NB4 (cell line): ENCODE data around the gene HLA-DMB.

Source experiments
- DNase-seq: peaks from one replicate; pipeline ENCODE4 v3.0.0; 2010; ENCODE audit warnings: low read depth
- H3K4me3 ChIP-seq: one replicate; pipeline ENCODE4 v1.5.1; 2011; ENCODE audit warnings: mild to moderate bottlenecking, low read depth, low read length, moderate library complexity
- MYC ChIP-seq: IDR thresholded peaks from 2 replicates; pipeline ENCODE4 v1.6.1; 2011; ENCODE audit warnings: low read depth, low read length
- POLR2A ChIP-seq: IDR thresholded peaks from 2 replicates; pipeline ENCODE4 v1.6.1; 2011; ENCODE audit warnings: mild to moderate bottlenecking; ENCODE audit not compliant: insufficient read length; ENCODE audit errors: extremely low read depth
- TF ChIP-seq, protein P1 (sequence below): IDR thresholded peaks from one replicate; pipeline ENCODE4 v1.5.1; 2012; ENCODE audit warnings: low read depth, low read length
- TF ChIP-seq, protein P2 (sequence below): IDR thresholded peaks from 2 replicates; pipeline ENCODE4 v1.6.1; 2011; ENCODE audit warnings: low read depth, low read length

The HLA-DMB gene

DNA sequence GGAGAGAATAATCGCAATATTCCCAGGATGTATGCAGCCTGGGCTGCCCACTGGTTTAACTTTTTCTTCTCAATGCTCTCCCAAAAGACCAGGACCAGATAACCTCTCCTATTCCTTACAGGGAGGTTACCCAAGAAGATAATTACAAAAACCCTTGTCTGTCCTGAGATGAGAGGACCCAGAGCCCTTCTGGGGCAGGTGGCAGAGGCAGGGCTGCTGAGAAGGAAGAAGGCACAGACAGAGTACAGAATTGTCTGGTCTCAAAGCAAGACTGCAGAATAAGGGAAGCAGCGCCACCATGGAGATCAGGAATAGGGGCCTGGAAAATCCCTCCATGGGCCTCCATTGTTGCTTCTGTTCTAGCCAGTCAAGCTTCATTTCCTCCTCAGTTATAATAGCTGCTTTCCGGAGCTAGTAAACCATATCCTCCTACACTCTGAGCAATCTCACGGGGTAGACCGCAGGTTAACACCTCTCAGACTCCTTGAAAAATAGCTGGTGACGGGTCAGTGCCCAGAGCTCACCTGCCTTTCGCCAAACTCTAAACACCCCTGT lies 463 bp upstream of the HLA-DMB start:
- DNase-seq = no peak
- H3K4me3 ChIP-seq = no peak overlapping the region
- TF ChIP-seq, protein P1, sequence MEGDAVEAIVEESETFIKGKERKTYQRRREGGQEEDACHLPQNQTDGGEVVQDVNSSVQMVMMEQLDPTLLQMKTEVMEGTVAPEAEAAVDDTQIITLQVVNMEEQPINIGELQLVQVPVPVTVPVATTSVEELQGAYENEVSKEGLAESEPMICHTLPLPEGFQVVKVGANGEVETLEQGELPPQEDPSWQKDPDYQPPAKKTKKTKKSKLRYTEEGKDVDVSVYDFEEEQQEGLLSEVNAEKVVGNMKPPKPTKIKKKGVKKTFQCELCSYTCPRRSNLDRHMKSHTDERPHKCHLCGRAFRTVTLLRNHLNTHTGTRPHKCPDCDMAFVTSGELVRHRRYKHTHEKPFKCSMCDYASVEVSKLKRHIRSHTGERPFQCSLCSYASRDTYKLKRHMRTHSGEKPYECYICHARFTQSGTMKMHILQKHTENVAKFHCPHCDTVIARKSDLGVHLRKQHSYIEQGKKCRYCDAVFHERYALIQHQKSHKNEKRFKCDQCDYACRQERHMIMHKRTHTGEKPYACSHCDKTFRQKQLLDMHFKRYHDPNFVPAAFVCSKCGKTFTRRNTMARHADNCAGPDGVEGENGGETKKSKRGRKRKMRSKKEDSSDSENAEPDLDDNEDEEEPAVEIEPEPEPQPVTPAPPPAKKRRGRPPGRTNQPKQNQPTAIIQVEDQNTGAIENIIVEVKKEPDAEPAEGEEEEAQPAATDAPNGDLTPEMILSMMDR = no peak
- TF ChIP-seq, protein P2, sequence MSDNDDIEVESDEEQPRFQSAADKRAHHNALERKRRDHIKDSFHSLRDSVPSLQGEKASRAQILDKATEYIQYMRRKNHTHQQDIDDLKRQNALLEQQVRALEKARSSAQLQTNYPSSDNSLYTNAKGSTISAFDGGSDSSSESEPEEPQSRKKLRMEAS = no peak
- TF ChIP-seq MYC = no peak
- no peak for TF ChIP-seq POLR2A

DNA sequence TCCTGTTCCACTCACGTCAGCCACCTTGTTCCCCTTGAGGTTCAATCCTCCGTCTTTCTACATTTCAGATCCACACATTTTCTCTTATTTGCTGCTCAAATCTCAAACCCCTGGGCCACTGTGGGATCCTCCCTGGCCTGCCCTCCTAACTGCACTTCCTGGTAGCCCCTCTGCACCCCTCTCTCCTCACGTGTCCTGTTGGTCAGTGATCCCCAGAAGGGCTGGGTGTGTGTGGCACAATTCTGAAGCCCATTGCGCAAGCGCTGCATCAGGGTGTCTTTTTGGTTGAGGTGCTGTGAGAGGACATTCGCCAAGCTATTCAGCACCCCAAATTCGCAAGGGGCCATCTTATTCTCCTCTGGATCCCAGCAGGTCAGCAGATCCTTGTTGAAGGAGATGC lies 2.3 kb downstream of the HLA-DMB start:
- TF ChIP-seq, protein P1 = no peak
- TF ChIP-seq POLR2A (no peak), MYC (no peak)
- TF ChIP-seq, protein P2 = no peak
- no peak for DNase-seq
- no peak overlapping the region for H3K4me3 ChIP-seq

DNA sequence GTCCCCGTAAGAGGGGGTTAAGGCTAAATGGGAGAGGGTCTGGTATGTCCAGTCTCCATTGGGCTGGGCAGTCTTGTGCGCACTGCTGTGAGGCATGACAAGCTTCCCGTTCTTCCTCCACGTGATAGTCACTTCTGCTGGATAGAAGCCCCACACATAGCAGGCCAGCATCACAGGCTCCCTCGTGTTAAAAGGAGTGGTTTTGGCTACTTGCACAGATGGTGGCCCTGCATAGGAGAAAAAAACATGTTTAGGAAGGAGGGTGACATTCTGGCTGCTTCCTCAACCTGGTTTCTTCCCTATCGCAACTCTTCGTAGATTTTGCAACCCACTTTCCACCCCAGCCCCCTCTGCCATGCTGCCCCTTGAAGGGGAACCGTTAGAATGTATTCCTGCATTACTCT lies 3.6 kb downstream of the HLA-DMB start:
- TF ChIP-seq POLR2A = no peak
- TF ChIP-seq, protein P2 = 0 out of 2 replicates have a peak, but pooled peaks have one; percentile 4
- DNase-seq = peak; percentile 53
- H3K4me3 ChIP-seq = no peak overlapping the region

DNA sequence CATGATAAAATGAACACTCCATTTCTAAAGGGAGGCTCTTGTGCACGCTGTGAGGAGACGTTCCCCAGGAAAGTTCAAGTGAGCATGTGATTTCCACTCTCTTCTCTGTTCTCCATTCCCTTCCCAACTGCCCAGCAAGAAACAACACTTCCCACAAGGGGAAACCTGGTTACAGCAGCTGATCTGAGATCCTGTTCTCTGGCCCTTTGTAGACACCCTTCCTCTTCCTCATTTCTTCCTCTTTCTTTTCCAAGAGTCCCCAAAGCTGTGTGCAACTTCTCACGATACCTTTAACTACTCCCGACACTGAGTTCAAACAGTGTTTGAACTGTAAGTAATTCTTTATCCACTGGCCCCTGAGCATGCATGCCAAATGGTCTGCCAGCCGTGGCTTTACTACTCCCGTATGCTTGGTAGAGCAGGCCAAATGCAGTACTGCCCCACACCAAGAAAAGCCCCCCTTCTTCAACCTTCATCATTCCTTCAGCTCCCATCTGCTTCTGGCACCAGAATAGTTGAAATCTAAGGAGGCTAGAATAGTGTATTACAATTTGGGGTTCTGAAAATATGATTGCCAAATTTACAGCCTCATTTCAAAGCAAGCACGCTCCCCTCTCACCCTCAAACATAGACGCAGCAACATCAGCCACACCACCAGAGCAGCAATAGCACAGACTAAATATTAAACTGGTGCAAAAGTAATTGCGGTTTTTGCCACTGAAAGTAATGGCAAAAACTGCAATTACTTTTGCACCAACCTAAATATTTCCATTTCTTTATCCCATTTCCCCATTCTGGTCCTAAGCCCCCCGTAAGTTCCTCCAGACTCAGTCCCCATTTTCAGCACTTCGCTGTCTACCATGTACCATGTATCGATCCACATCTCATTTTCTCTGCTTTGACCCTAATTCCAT lies 4.3 kb downstream of the HLA-DMB start:
- TF ChIP-seq, protein P1 = no peak
- TF ChIP-seq, protein P2 = no peak
- TF ChIP-seq MYC = no peak
- no peak for TF ChIP-seq POLR2A
- no peak for DNase-seq
- no peak overlapping the region for H3K4me3 ChIP-seq

DNA sequence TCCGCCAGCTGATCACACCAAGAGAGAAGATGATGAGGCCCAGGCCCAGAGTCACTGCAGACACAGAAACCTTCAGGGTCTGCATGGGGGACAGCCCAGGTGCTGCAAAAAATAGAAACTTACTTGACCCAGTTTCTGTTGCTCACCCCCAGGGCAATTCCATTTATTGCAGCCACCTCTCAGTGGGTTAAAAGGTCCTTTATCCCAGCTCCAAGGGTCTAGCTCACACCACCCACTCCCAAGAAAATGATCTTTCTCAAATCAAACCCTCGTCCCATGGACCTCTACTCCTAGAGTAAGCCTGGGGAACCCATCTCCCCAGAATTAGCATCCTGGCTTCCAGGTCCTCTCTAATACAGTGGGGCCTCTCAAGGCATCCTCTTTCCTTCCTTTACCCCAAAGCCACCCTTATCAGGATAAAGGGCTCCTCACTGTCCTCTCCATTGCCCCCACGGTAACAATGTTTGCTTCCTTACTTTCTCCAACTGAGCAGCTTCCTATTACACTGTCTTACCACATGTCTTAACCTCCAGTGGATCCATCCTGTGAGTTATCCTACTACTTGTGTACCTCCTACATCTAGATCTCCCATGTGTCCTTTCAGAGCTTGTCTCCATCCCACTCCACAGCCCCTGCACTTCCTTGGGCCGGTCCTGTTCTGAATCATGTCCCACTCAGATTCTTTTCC lies 5.1 kb downstream of the HLA-DMB start:
- DNase-seq = no peak
- no peak for TF ChIP-seq POLR2A
- TF ChIP-seq, protein P1 = no peak
- TF ChIP-seq MYC = no peak
- TF ChIP-seq, protein P2 = no peak
- no peak overlapping the region for H3K4me3 ChIP-seq
